BE2C (cell line): ENCODE measurements around the gene TMEM51.

Experiments
- DNase-seq: peaks from one replicate; pipeline ENCODE4 v3.0.0-alpha.2; 2020
- H3K27me3 ChIP-seq: fragments of 250-450 bp; sonication (Bioruptor Pico); 2 replicates; pipeline ENCODE4 v1.5.1; 2020; ENCODE audit warnings: mild to moderate bottlenecking
- H3K36me3 ChIP-seq: fragments of 250-450 bp; sonication (Bioruptor Pico); 2 replicates; pipeline ENCODE4 v1.5.1; 2020; ENCODE audit warnings: mild to moderate bottlenecking
- H3K4me1 ChIP-seq: fragments of 250-450 bp; sonication (Bioruptor Pico); 2 replicates; pipeline ENCODE4 v1.5.1; 2020
- H3K4me3 ChIP-seq: 2 replicates; pipeline ENCODE4 v1.5.1; 2011; ENCODE audit warnings: low read depth, low read length
- H3K9me3 ChIP-seq: fragments of 250-450 bp; sonication (Bioruptor Pico); 2 replicates; pipeline ENCODE4 v1.5.1; 2020
- CTCF ChIP-seq: IDR thresholded peaks from 2 replicates; pipeline ENCODE4 v1.5.1; 2012; ENCODE audit warnings: mild to moderate bottlenecking, low read depth, low read length

TMEM51 gene

GRCh38 chr1:15157524-15158399, 4.2 kb downstream of the TMEM51 start:
- H3K4me3 ChIP-seq, result no peak overlapping the region
- no peak for TF ChIP-seq CTCF
- H3K36me3 ChIP-seq, result peaks cover 5% of the 10 kb centered on the region; the same call in 1 of the 2 replicates
- no peaks in the 10 kb centered on the region for H3K27me3 ChIP-seq
- H3K4me1 ChIP-seq, result peaks cover 11% of the 10 kb centered on the region
- H3K9me3 ChIP-seq, result no peaks in the 10 kb centered on the region
- DNase-seq, result no peak

GRCh38 chr1:15158506-15159165, 5.1 kb downstream of the TMEM51 start:
- Histone ChIP-seq H3K4me1 (peaks cover 11% of the 10 kb centered on the region), H3K36me3 (peaks cover 5% of the 10 kb centered on the region; the same call in 1 of the 2 replicates), H3K27me3 (no peaks in the 10 kb centered on the region), H3K4me3 (no peak overlapping the region), H3K9me3 (no peaks in the 10 kb centered on the region)
- TF ChIP-seq CTCF, result no peak
- no peak for DNase-seq

GRCh38 chr1:15159166-15159555, 5.6 kb downstream of the TMEM51 start:
- TF ChIP-seq CTCF, result no peak

GRCh38 chr1:15160626-15161025, 7.1 kb downstream of the TMEM51 start:
- DNase-seq, result no peak
- H3K4me3 ChIP-seq, result no peak overlapping the region
- H3K4me1 ChIP-seq, result peaks cover 6% of the 10 kb centered on the region
- no peaks in the 10 kb centered on the region for H3K27me3 ChIP-seq
- H3K9me3 ChIP-seq, result no peaks in the 10 kb centered on the region
- peaks cover 3% of the 10 kb centered on the region; the same call in 1 of the 2 replicates for H3K36me3 ChIP-seq
- no peak for TF ChIP-seq CTCF

More at GRCh38 chr1:15159166-15159555, 5.6 kb downstream of the TMEM51 start:
- Histone ChIP-seq H3K36me3 (peaks cover 5% of the 10 kb centered on the region; the same call in 1 of the 2 replicates), H3K4me1 (peaks cover 11% of the 10 kb centered on the region), H3K9me3 (no peaks in the 10 kb centered on the region), H3K4me3 (no peak overlapping the region), H3K27me3 (no peaks in the 10 kb centered on the region)
- no peak for DNase-seq

- no peaks in the 10 kb centered on the region for H3K36me3 ChIP-seq
- H3K9me3 ChIP-seq, result no peaks in the 10 kb centered on the region
- no peak for DNase-seq
- TF ChIP-seq CTCF, result no peak
- H3K4me1 ChIP-seq, result no peaks in the 10 kb centered on the region; the same call in 1 of the 2 replicates
- no peak overlapping the region for H3K4me3 ChIP-seq
- no peaks in the 10 kb centered on the region for H3K27me3 ChIP-seq
Measured at GRCh38 chr1:15167386-15167785, 13.8 kb downstream of the TMEM51 start.
